Upper lobe of right lung (tissue), 1 donor: ENCODE data around the gene RBX1. TPM values are rescaled to one million over a fixed set of nuclear protein-coding genes. Genes with fewer than 3 reads are reported as not detected.

Experiments
- ATAC-seq: fragments of 200-7000 bp; cut with Tn5 transposase; one replicate; pipeline ENCODE4 v1.9.1; 2020; ENCODE audit warnings: mild to moderate bottlenecking, moderate library complexity
- DNase-seq: peaks from one replicate; pipeline ENCODE4 v3.0.0-alpha.2; 2020
- H3K27ac ChIP-seq: fragments of 200-600 bp; one replicate; pipeline ENCODE4 v1.8.0; 2022
- H3K27me3 ChIP-seq: fragments of 200-600 bp; one replicate; pipeline ENCODE4 v1.8.0; 2022; ENCODE audit warnings: mild to moderate bottlenecking
- H3K36me3 ChIP-seq: fragments of 200-600 bp; one replicate; pipeline ENCODE4 v1.8.0; 2022
- H3K4me1 ChIP-seq: fragments of 200-600 bp; one replicate; pipeline ENCODE4 v1.8.0; 2022
- H3K4me3 ChIP-seq: fragments of 200-600 bp; one replicate; pipeline ENCODE4 v1.8.0; 2022; ENCODE audit warnings: mild to moderate bottlenecking
- H3K9me3 ChIP-seq: fragments of 200-600 bp; one replicate; pipeline ENCODE4 v1.8.0; 2022
- intact Hi-C: fragments of 100-400 bp; cut with DNase I; formaldehyde crosslinking; loops from one replicate; pipeline ENCODE4 v1.11.0; 2022
- total RNA-seq: library from RNA; stranded (reverse); fragmentation: NEBNext Ultra II Directional; extraction: Animal tissue kit (Norgen Biotek cat#: 25700); gene quantifications from one replicate; pipeline ENCODE4 v1.2.1, GENCODE V29; 2021
- TF ChIP-seq, protein P1 (sequence below): fragments of 200-600 bp; IDR thresholded peaks from one replicate; pipeline ENCODE4 v1.8.0; 2022; ENCODE audit warnings: antibody characterized with exemption
- donor health status: DM: no; HTN: yes; CAD: no; lungs with severe emphysema.

The RBX1 gene
- total RNA-seq, 1 donor from 2014 or later, result 45.6 TPM

DNA sequence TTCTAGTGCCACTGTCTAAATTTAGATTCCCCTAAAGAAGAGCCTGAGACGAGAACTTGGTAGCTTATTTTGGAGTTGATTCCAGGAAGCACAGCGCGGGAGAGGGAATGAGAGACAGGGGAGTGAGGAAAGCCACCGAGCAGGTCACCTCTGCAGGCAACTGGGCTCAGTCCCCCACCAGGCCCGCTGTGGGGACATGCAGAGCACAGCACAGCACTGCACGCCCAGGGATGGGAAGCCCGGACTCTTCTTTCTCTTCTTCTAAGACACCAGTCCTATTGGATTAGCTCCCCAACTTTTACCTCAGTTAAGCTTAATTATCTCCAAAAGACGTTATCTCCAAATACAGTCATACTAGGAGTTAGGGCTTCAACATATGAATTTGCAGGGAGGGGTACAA, 28.7 kb downstream of the RBX1 start:
- Histone ChIP-seq H3K36me3 (no peaks in the 10 kb centered on the region), H3K9me3 (no peaks in the 10 kb centered on the region), H3K4me1 (no peaks in the 10 kb centered on the region), H3K27ac (no peak overlapping the region), H3K4me3 (no peak overlapping the region), H3K27me3 (no peaks in the 10 kb centered on the region)
- DNase-seq (no peak), ATAC-seq (no peak)
- TF ChIP-seq, protein P1, sequence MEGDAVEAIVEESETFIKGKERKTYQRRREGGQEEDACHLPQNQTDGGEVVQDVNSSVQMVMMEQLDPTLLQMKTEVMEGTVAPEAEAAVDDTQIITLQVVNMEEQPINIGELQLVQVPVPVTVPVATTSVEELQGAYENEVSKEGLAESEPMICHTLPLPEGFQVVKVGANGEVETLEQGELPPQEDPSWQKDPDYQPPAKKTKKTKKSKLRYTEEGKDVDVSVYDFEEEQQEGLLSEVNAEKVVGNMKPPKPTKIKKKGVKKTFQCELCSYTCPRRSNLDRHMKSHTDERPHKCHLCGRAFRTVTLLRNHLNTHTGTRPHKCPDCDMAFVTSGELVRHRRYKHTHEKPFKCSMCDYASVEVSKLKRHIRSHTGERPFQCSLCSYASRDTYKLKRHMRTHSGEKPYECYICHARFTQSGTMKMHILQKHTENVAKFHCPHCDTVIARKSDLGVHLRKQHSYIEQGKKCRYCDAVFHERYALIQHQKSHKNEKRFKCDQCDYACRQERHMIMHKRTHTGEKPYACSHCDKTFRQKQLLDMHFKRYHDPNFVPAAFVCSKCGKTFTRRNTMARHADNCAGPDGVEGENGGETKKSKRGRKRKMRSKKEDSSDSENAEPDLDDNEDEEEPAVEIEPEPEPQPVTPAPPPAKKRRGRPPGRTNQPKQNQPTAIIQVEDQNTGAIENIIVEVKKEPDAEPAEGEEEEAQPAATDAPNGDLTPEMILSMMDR, result no peak
- intact Hi-C loops, result no loop called here

DNA sequence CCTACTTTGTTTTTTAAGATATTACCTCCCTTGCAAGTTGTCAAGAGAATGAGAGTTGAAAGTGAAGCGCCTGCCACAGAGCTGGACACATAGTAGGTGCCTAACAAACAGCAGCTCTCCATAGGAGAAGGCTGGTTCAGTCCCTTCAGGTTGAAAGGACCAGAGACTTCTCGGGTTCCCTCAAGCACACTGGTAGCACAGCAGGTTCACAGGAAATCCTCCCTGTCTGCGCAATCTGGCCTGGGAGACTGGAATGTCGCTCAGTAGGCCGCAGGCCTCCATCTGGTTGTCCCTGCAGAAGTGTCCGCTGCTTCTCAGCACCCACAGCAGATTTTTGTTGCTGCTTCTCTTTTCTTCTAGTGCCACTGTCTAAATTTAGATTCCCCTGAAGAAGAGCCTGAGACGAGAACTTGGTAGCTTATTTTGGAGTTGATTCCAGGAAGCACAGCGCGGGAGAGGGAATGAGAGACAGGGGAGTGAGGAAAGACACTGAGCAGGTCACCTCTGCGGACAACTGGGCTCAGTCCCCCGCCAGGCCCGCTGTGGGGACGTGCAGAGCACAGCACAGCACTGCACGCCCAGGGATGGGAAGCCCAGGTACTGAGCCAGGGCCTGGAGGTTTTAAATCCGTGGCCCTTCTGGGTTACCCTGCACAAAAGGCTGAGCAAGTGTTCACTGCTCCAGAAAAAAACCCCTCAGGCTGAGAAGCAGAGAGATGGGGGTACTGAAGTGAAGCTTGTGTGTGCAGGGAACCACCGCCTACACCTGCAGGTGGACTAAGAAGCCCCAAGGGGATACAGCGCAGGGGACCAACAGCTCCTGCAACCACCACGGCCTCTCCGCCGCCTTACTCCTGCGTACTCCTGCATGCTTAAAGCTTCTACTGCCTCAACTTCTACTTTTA, 31.6 kb downstream of the RBX1 start:
- Histone ChIP-seq H3K36me3 (no peaks in the 10 kb centered on the region), H3K9me3 (no peaks in the 10 kb centered on the region), H3K4me1 (no peaks in the 10 kb centered on the region), H3K4me3 (no peak overlapping the region), H3K27ac (no peak overlapping the region), H3K27me3 (no peaks in the 10 kb centered on the region)
- no peak for DNase-seq
- TF ChIP-seq, protein P1, result no peak
- no peak for ATAC-seq
- intact Hi-C loops, result no loop called here

DNA sequence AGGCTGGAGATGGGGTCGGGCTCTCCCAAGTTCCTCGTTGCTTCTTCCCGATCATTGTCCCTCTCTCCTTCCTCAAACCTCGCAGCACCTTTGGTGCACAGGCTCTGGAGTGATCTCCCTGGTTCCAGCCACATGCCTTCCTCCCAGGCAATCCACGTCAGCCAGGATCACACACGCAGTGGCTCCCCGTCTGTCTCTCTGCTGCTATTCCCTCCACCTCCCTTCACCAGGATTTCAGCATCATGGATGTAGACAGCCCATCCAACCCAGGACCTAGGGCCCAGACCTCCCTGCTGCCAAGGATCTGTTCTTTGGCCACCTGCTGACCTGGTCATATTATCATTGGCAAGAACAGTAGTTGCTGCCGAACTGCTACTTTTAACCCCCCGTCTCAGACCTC, 40.1 kb downstream of the RBX1 start:
- no peak for ATAC-seq
- H3K4me3 ChIP-seq, result no peak overlapping the region
- DNase-seq, result no peak
- TF ChIP-seq, protein P1, result no peak
- no peaks in the 10 kb centered on the region for H3K36me3 ChIP-seq
- no peak overlapping the region for H3K27ac ChIP-seq
- H3K27me3 ChIP-seq, result peaks cover 4% of the 10 kb centered on the region
- no peaks in the 10 kb centered on the region for H3K9me3 ChIP-seq
- no peaks in the 10 kb centered on the region for H3K4me1 ChIP-seq
- intact Hi-C loops, result no loop called here

DNA sequence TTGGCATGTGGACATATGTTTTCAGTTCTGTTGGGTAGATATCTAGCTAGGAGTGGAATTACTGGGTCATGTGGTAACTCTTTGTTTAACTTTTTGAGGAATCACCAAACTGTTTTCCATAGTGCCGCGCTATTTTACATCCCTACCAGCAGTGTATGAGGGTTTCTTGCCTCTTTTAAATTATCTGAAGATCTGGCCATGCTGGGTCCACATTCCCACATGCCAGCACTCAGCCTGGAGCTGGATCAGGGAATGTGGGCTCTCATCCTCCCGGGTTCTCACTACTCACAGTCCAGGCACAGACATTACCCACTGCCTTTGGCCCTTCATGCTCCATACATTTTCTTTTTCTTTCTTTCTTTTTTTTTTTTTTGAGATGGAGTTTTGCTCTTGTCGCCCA, 44.6 kb downstream of the RBX1 start:
- TF ChIP-seq, protein P1, result no peak
- Histone ChIP-seq H3K36me3 (no peaks in the 10 kb centered on the region), H3K27ac (no peak overlapping the region), H3K4me3 (no peak overlapping the region), H3K4me1 (no peaks in the 10 kb centered on the region), H3K27me3 (peaks cover 4% of the 10 kb centered on the region), H3K9me3 (no peaks in the 10 kb centered on the region)
- ATAC-seq, result no peak
- intact Hi-C loops, result no loop called here
- no peak for DNase-seq

DNA sequence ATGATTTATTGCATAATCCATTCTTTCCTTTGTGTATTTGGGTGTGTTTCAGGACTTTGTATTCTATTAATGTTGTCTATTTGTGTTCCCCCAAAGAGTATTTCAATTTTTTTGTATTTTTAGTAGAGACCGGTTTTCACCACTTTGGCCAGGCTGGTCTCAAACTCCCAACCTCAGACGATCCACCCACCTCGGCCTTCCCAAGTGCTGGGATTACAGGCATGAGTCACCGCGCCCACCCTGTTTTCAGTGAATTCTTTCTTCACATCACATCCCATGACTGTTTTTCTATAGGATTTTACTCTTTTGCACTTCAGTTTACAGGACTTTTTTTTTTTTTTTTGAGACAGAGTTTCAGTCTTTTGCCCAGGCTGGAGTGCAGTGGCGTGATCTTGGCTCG, 46.3 kb downstream of the RBX1 start:
- Histone ChIP-seq H3K4me3 (no peak overlapping the region), H3K36me3 (no peaks in the 10 kb centered on the region), H3K27ac (no peak overlapping the region), H3K27me3 (no peaks in the 10 kb centered on the region), H3K9me3 (no peaks in the 10 kb centered on the region), H3K4me1 (no peaks in the 10 kb centered on the region)
- ATAC-seq (no peak), DNase-seq (no peak)
- TF ChIP-seq, protein P1, result no peak
- intact Hi-C loops, result no loop called here
